HEK293 (cell line): ENCODE data around the gene SFXN3.

Source experiments
- BCL11B ChIP-seq: fragments of 450-650 bp; formaldehyde crosslinking; IDR thresholded peaks from 2 replicates; pipeline ENCODE4 v1.5.1; 2016; ENCODE audit warnings: low read depth, missing biosample characterization, missing genetic modification characterization
- EGR2 ChIP-seq: fragments of 450-650 bp; formaldehyde crosslinking; IDR thresholded peaks from 2 replicates; pipeline ENCODE4 v1.5.1; 2016; ENCODE audit warnings: low read depth, missing biosample characterization, missing genetic modification characterization
- GLI4 ChIP-seq: fragments of 450-650 bp; formaldehyde crosslinking; IDR thresholded peaks from 2 replicates; pipeline ENCODE4 v1.5.1; 2016; ENCODE audit warnings: missing biosample characterization, missing genetic modification characterization
- GLIS1 ChIP-seq: fragments of 450-650 bp; formaldehyde crosslinking; IDR thresholded peaks from 2 replicates; pipeline ENCODE4 v1.5.1; 2016; ENCODE audit warnings: missing biosample characterization, missing genetic modification characterization
- KLF1 ChIP-seq: fragments of 450-650 bp; formaldehyde crosslinking; IDR thresholded peaks from 2 replicates; pipeline ENCODE4 v1.5.1; 2016; ENCODE audit warnings: missing biosample characterization, missing genetic modification characterization
- KLF7 ChIP-seq: fragments of 450-650 bp; formaldehyde crosslinking; IDR thresholded peaks from 2 replicates; pipeline ENCODE4 v1.5.1; 2016; ENCODE audit warnings: missing biosample characterization, missing genetic modification characterization, borderline replicate concordance
- MEIS1 ChIP-seq: sonication (generic); formaldehyde crosslinking; IDR thresholded peaks from 2 replicates; pipeline ENCODE4 v1.8.1; 2022; ENCODE audit warnings: missing genetic modification reagents, mild to moderate bottlenecking, borderline replicate concordance
- OVOL3 ChIP-seq: fragments of 450-650 bp; formaldehyde crosslinking; IDR thresholded peaks from 2 replicates; pipeline ENCODE4 v1.5.1; 2016; ENCODE audit warnings: missing biosample characterization, missing genetic modification characterization
- TCF7L2 ChIP-seq: IDR thresholded peaks from 2 replicates; pipeline ENCODE4 v1.6.1; 2011; ENCODE audit warnings: low read depth, mild to moderate bottlenecking, inconsistent platforms, low read length, moderate library complexity, borderline replicate concordance
- ZFHX2 ChIP-seq: fragments of 450-650 bp; formaldehyde crosslinking; conservative IDR thresholded peaks from 2 replicates; pipeline ENCODE4 v1.5.1; 2016; ENCODE audit warnings: missing biosample characterization, missing genetic modification characterization
- ZFP69B ChIP-seq: fragments of 450-650 bp; formaldehyde crosslinking; IDR thresholded peaks from 2 replicates; pipeline ENCODE4 v1.5.1; 2016; ENCODE audit warnings: missing biosample characterization, missing genetic modification characterization
- ZNF10 ChIP-seq: fragments of 450-650 bp; formaldehyde crosslinking; IDR thresholded peaks from 2 replicates; pipeline ENCODE4 v1.5.1; 2017; ENCODE audit warnings: missing biosample characterization, missing genetic modification characterization
- ZNF16 ChIP-seq: fragments of 450-650 bp; formaldehyde crosslinking; IDR thresholded peaks from 2 replicates; pipeline ENCODE4 v1.5.1; 2016; ENCODE audit warnings: low read depth, missing biosample characterization, missing genetic modification characterization
- ZNF221 ChIP-seq: fragments of 450-650 bp; formaldehyde crosslinking; IDR thresholded peaks from 2 replicates; pipeline ENCODE4 v1.5.1; 2017; ENCODE audit warnings: missing biosample characterization, missing genetic modification characterization, borderline replicate concordance
- ZNF341 ChIP-seq: fragments of 450-650 bp; formaldehyde crosslinking; IDR thresholded peaks from 2 replicates; pipeline ENCODE4; 2016; ENCODE audit warnings: low read depth, missing biosample characterization, missing genetic modification characterization
- ZNF404 ChIP-seq: fragments of 450-650 bp; formaldehyde crosslinking; IDR thresholded peaks from 2 replicates; pipeline ENCODE4 v1.5.1; 2017; ENCODE audit warnings: missing biosample characterization, missing genetic modification characterization
- ZNF416 ChIP-seq: fragments of 450-650 bp; formaldehyde crosslinking; IDR thresholded peaks from 2 replicates; pipeline ENCODE4 v1.5.1; 2016; ENCODE audit warnings: missing biosample characterization, missing genetic modification characterization
- ZNF501 ChIP-seq: fragments of 450-650 bp; formaldehyde crosslinking; IDR thresholded peaks from 2 replicates; pipeline ENCODE4 v1.5.1; 2016; ENCODE audit warnings: missing biosample characterization, missing genetic modification characterization
- ZNF600 ChIP-seq: fragments of 450-650 bp; formaldehyde crosslinking; IDR thresholded peaks from 2 replicates; pipeline ENCODE4 v1.5.1; 2016; ENCODE audit warnings: missing biosample characterization, missing genetic modification characterization
- ZNF654 ChIP-seq: fragments of 450-650 bp; formaldehyde crosslinking; IDR thresholded peaks from 2 replicates; pipeline ENCODE4 v1.5.1; 2016; ENCODE audit warnings: low read depth, missing biosample characterization, missing genetic modification characterization
- ZNF701 ChIP-seq: fragments of 450-650 bp; formaldehyde crosslinking; IDR thresholded peaks from 2 replicates; pipeline ENCODE4 v1.5.1; 2016; ENCODE audit warnings: missing biosample characterization, missing genetic modification characterization
- ZNF791 ChIP-seq: fragments of 450-650 bp; formaldehyde crosslinking; IDR thresholded peaks from 2 replicates; pipeline ENCODE4 v1.5.1; 2016; ENCODE audit warnings: missing biosample characterization, missing genetic modification characterization
- TF ChIP-seq, protein P1 (sequence below): fragments of 450-650 bp; formaldehyde crosslinking; IDR thresholded peaks from 2 replicates; pipeline ENCODE4 v1.5.1; 2016; ENCODE audit warnings: missing biosample characterization, missing genetic modification characterization
- TF ChIP-seq, protein P2 (sequence below): fragments of 450-650 bp; formaldehyde crosslinking; IDR thresholded peaks from 2 replicates; pipeline ENCODE4 v1.5.1; 2016; ENCODE audit warnings: missing biosample characterization, missing genetic modification characterization
- TF ChIP-seq, protein P3 (sequence below): IDR thresholded peaks from 2 replicates; pipeline ENCODE4 v1.6.1; 2011; ENCODE audit warnings: mild to moderate bottlenecking, low read depth, low read length, borderline replicate concordance
- TF ChIP-seq, protein P4 (sequence below): fragments of 450-650 bp; formaldehyde crosslinking; IDR thresholded peaks from 2 replicates; pipeline ENCODE4 v1.5.1; 2017; ENCODE audit warnings: missing biosample characterization, missing genetic modification characterization
- TF ChIP-seq, protein P5 (sequence below): fragments of 450-650 bp; formaldehyde crosslinking; IDR thresholded peaks from 2 replicates; pipeline ENCODE4 v1.5.1; 2016; ENCODE audit warnings: missing biosample characterization, missing genetic modification characterization
- TF ChIP-seq, protein P6 (sequence below): fragments of 450-650 bp; formaldehyde crosslinking; IDR thresholded peaks from 2 replicates; pipeline ENCODE4 v1.5.1; 2016; ENCODE audit warnings: missing biosample characterization, missing genetic modification characterization, low read depth

Gene SFXN3

DNA sequence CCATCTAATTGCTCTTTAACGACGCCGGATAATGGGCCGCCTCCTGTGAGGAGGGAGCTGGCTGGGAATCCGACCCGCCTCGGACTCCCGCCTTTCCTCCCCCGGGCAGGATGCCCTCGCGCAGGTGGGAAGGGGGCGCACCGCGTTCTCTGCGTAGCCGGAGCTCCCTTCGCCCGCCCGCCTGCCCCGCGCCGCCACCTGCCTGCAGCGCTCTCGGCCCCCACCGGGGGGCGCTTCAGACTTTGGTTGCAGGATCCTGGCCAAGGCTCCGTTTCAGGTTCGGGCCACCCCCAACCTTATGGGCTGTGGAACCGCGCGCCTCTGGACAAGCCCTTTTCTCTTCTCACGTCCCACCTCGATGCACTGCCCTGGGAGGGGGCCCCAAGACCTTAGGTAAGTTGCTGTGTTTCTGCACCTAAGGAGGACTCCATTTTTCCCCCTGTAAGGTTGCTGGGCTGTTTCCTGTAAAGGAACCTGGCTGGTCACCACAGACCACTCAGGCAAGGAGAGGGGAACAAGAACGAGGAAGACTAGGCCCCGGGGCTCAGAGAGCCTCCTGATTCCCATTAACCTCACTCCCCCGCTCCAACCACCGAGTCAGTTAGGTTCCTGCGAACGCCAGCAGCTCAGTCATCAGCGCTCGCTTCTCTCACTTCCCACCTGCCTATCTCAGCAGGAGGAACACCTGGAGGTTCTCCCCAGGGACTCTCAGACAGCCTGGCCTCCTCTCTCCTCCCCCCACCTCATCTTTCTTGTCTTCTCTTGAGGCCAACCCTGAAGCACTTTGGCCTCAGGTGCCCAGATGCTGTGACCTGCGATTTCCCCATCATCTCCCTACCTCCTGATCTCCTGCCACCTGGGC is 19.4 kb downstream of the SFXN3 start (continued):
- TF ChIP-seq, protein P1, sequence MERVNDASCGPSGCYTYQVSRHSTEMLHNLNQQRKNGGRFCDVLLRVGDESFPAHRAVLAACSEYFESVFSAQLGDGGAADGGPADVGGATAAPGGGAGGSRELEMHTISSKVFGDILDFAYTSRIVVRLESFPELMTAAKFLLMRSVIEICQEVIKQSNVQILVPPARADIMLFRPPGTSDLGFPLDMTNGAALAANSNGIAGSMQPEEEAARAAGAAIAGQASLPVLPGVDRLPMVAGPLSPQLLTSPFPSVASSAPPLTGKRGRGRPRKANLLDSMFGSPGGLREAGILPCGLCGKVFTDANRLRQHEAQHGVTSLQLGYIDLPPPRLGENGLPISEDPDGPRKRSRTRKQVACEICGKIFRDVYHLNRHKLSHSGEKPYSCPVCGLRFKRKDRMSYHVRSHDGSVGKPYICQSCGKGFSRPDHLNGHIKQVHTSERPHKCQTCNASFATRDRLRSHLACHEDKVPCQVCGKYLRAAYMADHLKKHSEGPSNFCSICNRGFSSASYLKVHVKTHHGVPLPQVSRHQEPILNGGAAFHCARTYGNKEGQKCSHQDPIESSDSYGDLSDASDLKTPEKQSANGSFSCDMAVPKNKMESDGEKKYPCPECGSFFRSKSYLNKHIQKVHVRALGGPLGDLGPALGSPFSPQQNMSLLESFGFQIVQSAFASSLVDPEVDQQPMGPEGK (tag by site-specific recombination): peak; percentile 85
- TF ChIP-seq ZFHX2 (tag by site-specific recombination) (peak; percentile 72), ZNF654 (tag by site-specific recombination) (peak; percentile 41), GLI4 (tag by site-specific recombination) (no peak), ZNF341 (no peak), OVOL3 (tag by site-specific recombination) (no peak), ZNF416 (tag by site-specific recombination) (no peak), ZNF701 (tag by site-specific recombination) (no peak), BCL11B (tag by site-specific recombination) (0 out of 2 replicates have a peak, but pooled peaks have one; percentile 14), EGR2 (tag by site-specific recombination) (peak; percentile 65), ZNF16 (no peak), ZFP69B (tag by site-specific recombination) (no peak), ZNF10 (tag by site-specific recombination) (no peak), KLF7 (tag by site-specific recombination) (no peak), ZNF600 (tag by site-specific recombination) (peak; percentile 41; the same call in 1 of the 2 replicates), ZNF221 (no peak), ZNF791 (tag by site-specific recombination) (no peak), TCF7L2 (no peak), ZNF404 (tag by site-specific recombination) (no peak), KLF1 (tag by site-specific recombination) (0 out of 2 replicates have a peak, but pooled peaks have one; percentile 21), GLIS1 (peak; percentile 95), ZNF501 (tag by site-specific recombination) (no peak; the same call in 1 of the 2 replicates), MEIS1 (no peak)
- TF ChIP-seq, protein P2, sequence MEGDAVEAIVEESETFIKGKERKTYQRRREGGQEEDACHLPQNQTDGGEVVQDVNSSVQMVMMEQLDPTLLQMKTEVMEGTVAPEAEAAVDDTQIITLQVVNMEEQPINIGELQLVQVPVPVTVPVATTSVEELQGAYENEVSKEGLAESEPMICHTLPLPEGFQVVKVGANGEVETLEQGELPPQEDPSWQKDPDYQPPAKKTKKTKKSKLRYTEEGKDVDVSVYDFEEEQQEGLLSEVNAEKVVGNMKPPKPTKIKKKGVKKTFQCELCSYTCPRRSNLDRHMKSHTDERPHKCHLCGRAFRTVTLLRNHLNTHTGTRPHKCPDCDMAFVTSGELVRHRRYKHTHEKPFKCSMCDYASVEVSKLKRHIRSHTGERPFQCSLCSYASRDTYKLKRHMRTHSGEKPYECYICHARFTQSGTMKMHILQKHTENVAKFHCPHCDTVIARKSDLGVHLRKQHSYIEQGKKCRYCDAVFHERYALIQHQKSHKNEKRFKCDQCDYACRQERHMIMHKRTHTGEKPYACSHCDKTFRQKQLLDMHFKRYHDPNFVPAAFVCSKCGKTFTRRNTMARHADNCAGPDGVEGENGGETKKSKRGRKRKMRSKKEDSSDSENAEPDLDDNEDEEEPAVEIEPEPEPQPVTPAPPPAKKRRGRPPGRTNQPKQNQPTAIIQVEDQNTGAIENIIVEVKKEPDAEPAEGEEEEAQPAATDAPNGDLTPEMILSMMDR: peak; percentile 94
- TF ChIP-seq, protein P3, sequence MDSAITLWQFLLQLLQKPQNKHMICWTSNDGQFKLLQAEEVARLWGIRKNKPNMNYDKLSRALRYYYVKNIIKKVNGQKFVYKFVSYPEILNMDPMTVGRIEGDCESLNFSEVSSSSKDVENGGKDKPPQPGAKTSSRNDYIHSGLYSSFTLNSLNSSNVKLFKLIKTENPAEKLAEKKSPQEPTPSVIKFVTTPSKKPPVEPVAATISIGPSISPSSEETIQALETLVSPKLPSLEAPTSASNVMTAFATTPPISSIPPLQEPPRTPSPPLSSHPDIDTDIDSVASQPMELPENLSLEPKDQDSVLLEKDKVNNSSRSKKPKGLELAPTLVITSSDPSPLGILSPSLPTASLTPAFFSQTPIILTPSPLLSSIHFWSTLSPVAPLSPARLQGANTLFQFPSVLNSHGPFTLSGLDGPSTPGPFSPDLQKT: no peak
- TF ChIP-seq, protein P4, sequence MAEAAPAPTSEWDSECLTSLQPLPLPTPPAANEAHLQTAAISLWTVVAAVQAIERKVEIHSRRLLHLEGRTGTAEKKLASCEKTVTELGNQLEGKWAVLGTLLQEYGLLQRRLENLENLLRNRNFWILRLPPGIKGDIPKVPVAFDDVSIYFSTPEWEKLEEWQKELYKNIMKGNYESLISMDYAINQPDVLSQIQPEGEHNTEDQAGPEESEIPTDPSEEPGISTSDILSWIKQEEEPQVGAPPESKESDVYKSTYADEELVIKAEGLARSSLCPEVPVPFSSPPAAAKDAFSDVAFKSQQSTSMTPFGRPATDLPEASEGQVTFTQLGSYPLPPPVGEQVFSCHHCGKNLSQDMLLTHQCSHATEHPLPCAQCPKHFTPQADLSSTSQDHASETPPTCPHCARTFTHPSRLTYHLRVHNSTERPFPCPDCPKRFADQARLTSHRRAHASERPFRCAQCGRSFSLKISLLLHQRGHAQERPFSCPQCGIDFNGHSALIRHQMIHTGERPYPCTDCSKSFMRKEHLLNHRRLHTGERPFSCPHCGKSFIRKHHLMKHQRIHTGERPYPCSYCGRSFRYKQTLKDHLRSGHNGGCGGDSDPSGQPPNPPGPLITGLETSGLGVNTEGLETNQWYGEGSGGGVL (tag by site-specific recombination): peak; percentile 73
- TF ChIP-seq, protein P5, sequence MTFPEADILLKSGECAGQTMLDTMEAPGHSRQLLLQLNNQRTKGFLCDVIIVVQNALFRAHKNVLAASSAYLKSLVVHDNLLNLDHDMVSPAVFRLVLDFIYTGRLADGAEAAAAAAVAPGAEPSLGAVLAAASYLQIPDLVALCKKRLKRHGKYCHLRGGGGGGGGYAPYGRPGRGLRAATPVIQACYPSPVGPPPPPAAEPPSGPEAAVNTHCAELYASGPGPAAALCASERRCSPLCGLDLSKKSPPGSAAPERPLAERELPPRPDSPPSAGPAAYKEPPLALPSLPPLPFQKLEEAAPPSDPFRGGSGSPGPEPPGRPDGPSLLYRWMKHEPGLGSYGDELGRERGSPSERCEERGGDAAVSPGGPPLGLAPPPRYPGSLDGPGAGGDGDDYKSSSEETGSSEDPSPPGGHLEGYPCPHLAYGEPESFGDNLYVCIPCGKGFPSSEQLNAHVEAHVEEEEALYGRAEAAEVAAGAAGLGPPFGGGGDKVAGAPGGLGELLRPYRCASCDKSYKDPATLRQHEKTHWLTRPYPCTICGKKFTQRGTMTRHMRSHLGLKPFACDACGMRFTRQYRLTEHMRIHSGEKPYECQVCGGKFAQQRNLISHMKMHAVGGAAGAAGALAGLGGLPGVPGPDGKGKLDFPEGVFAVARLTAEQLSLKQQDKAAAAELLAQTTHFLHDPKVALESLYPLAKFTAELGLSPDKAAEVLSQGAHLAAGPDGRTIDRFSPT (tag by site-specific recombination): peak; percentile 78
- TF ChIP-seq, protein P6, sequence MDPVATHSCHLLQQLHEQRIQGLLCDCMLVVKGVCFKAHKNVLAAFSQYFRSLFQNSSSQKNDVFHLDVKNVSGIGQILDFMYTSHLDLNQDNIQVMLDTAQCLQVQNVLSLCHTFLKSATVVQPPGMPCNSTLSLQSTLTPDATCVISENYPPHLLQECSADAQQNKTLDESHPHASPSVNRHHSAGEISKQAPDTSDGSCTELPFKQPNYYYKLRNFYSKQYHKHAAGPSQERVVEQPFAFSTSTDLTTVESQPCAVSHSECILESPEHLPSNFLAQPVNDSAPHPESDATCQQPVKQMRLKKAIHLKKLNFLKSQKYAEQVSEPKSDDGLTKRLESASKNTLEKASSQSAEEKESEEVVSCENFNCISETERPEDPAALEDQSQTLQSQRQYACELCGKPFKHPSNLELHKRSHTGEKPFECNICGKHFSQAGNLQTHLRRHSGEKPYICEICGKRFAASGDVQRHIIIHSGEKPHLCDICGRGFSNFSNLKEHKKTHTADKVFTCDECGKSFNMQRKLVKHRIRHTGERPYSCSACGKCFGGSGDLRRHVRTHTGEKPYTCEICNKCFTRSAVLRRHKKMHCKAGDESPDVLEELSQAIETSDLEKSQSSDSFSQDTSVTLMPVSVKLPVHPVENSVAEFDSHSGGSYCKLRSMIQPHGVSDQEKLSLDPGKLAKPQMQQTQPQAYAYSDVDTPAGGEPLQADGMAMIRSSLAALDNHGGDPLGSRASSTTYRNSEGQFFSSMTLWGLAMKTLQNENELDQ (tag by site-specific recombination): no peak
